OCI-LY7 (cell line): ENCODE measurements around the gene FAM9C.

ENCODE experiments used
- CTCF ChIP-seq: fragments of 200-600 bp; sonication (generic); conservative IDR thresholded peaks from 2 replicates; pipeline ENCODE4 v1.5.1; 2014; ENCODE audit warnings: mild to moderate bottlenecking, antibody characterized with exemption, low read length, moderate library complexity, mixed read lengths
- EZH2phosphoT487 ChIP-seq: fragments of 200-600 bp; sonication (generic); IDR thresholded peaks from 2 replicates; pipeline ENCODE4 v1.6.1; 2018; ENCODE audit warnings: low read depth, borderline replicate concordance, mild to moderate bottlenecking, mixed run types, antibody characterized with exemption, low read length, moderate library complexity, mixed read lengths

- TF ChIP-seq CTCF: no peak
- no peak for TF ChIP-seq EZH2phosphoT487
These were observed 21.5 kb downstream of the FAM9C start for GRCh38 chrX:13022926-13023325.
